ENCODE results near the gene BAMBI. TPM values are rescaled to one million over a fixed set of nuclear protein-coding genes. Genes with fewer than 3 reads are reported as not detected.

BAMBI gene
- polyA plus RNA-seq, 1 experiment = 6.0 TPM

- Histone ChIP-seq H3K36me3 (ENCODE audit: control insufficient read depth, insufficient read depth, low read length) (no peaks in the 10 kb centered on the region), H3K4me3 (ENCODE audit: low read depth, low read length) (no peak overlapping the region), H3K27me3 (ENCODE audit: control insufficient read depth, insufficient read depth, low read length) (0 out of 2 replicates have a peak, but pooled peaks cover 1% of the 10 kb centered on the region)
- TF ChIP-seq CTCF (IDR thresholded peaks at IDR 0.05; ENCODE audit: insufficient read depth, low read depth, low read length) = no peak
- CTCF ChIA-PET = no interaction called here
- no peak for DNase-seq (ENCODE audit: low read depth)
- POLR2A ChIA-PET = no interaction called here
Measured at GRCh38 chr10:28711041-28711440, 33.7 kb downstream of the BAMBI start.

- no peaks in the 10 kb centered on the region for H3K36me3 ChIP-seq (ENCODE audit: control insufficient read depth, insufficient read depth, low read length)
- ChIA-PET CTCF (no interaction called here), POLR2A (no interaction called here)
- no peak overlapping the region for H3K4me3 ChIP-seq (ENCODE audit: low read depth, low read length)
- 0 out of 2 replicates have a peak, but pooled peaks cover 1% of the 10 kb centered on the region for H3K27me3 ChIP-seq (ENCODE audit: control insufficient read depth, insufficient read depth, low read length)
- no peak for TF ChIP-seq CTCF (IDR thresholded peaks at IDR 0.05; ENCODE audit: insufficient read depth, low read depth, low read length)
- no peak for DNase-seq (ENCODE audit: low read depth)
Measured at GRCh38 chr10:28711776-28712175, 34.5 kb downstream of the BAMBI start.

GRCh38 chr10:28713626-28714352 lies 36.5 kb downstream of the BAMBI start:
- no peak for TF ChIP-seq CTCF (IDR thresholded peaks at IDR 0.05; ENCODE audit: insufficient read depth, low read depth, low read length)
- H3K27me3 ChIP-seq (ENCODE audit: control insufficient read depth, insufficient read depth, low read length) = no peaks in the 10 kb centered on the region
- CTCF ChIA-PET = interaction anchor here (1.1 kb wide), 1 partner anchor 418 kb away, joined by 3 read pairs; no protein-coding TSS in a partner anchor
- no peak for DNase-seq (ENCODE audit: low read depth)
- H3K36me3 ChIP-seq (ENCODE audit: control insufficient read depth, insufficient read depth, low read length) = no peaks in the 10 kb centered on the region
- POLR2A ChIA-PET = no interaction called here
- H3K4me3 ChIP-seq (ENCODE audit: low read depth, low read length) = no peak overlapping the region

- ChIA-PET CTCF (interaction anchor here (1.1 kb wide), 1 partner anchor 417 kb away, joined by 3 read pairs; no protein-coding TSS in a partner anchor), POLR2A (no interaction called here)
- Histone ChIP-seq H3K4me3 (ENCODE audit: low read depth, low read length) (no peak overlapping the region), H3K36me3 (ENCODE audit: control insufficient read depth, insufficient read depth, low read length) (no peaks in the 10 kb centered on the region), H3K27me3 (ENCODE audit: control insufficient read depth, insufficient read depth, low read length) (no peaks in the 10 kb centered on the region)
- TF ChIP-seq CTCF (IDR thresholded peaks at IDR 0.05; ENCODE audit: insufficient read depth, low read depth, low read length) = no peak
- DNase-seq (ENCODE audit: low read depth) = no peak
Measured at GRCh38 chr10:28714401-28715053, 37.2 kb downstream of the BAMBI start.

GRCh38 chr10:28715246-28715645 lies 37.9 kb downstream of the BAMBI start:
- DNase-seq (ENCODE audit: low read depth) = no peak
- Histone ChIP-seq H3K36me3 (ENCODE audit: control insufficient read depth, insufficient read depth, low read length) (no peaks in the 10 kb centered on the region), H3K4me3 (ENCODE audit: low read depth, low read length) (no peak overlapping the region), H3K27me3 (ENCODE audit: control insufficient read depth, insufficient read depth, low read length) (no peaks in the 10 kb centered on the region)
- POLR2A ChIA-PET = no interaction called here
- no peak for TF ChIP-seq CTCF (IDR thresholded peaks at IDR 0.05; ENCODE audit: insufficient read depth, low read depth, low read length)
- CTCF ChIA-PET = interaction anchor here (1.0 kb wide), 1 partner anchor 36 kb away, joined by 3 read pairs; no protein-coding TSS in a partner anchor

Data from BJ (cell line).